Progenitor cell of endocrine pancreas (in vitro differentiated cells): ENCODE results near the gene SMARCA2. TPM values are rescaled to one million over a fixed set of nuclear protein-coding genes. Genes with fewer than 3 reads are reported as not detected.
A peak's percentile ranks its signal among the peaks of the same experiment; 100 is the strongest.

Experiments used
- DNase-seq: peaks from one replicate; pipeline ENCODE4 v3.0.0; 2021; ENCODE audit warnings: low spot score; ENCODE audit not compliant: unreplicated experiment
- H3K27ac Mint-ChIP-seq: 2 replicates; pipeline ENCODE4 v1.8.0; 2021; ENCODE audit warnings: mild to moderate bottlenecking, moderate library complexity, mixed read lengths
- H3K27me3 Mint-ChIP-seq: 2 replicates; pipeline ENCODE4 v1.8.0; 2021; ENCODE audit warnings: mixed read lengths
- H3K36me3 Mint-ChIP-seq: 2 replicates; pipeline ENCODE4 v1.8.0; 2022; ENCODE audit warnings: mixed read lengths; ENCODE audit not compliant: insufficient read depth
- H3K4me1 Mint-ChIP-seq: 2 replicates; pipeline ENCODE4 v1.8.0; 2021; ENCODE audit warnings: low read depth, mixed read lengths
- H3K4me3 Mint-ChIP-seq: 2 replicates; pipeline ENCODE4 v1.8.0; 2021; ENCODE audit warnings: low read depth, mild to moderate bottlenecking, moderate library complexity, mixed read lengths
- H3K9me3 Mint-ChIP-seq: 2 replicates; pipeline ENCODE4 v1.8.0; 2021; ENCODE audit warnings: low read depth, mixed read lengths
- CTCF ChIP-seq: fragments of 200-600 bp; sonication (generic); IDR thresholded peaks from one replicate; pipeline ENCODE4 v1.5.0; 2021; ENCODE audit warnings: antibody characterized with exemption, mild to moderate bottlenecking; ENCODE audit not compliant: unreplicated experiment
- total RNA-seq: library from RNA; stranded (reverse); gene quantifications from 2 replicates; pipeline ENCODE4 v1.2.1, GENCODE V29; 2021

The SMARCA2 gene
- total RNA-seq, 1 donor from 2014 or later: 55.8 TPM

GRCh38 chr9:2227144-2227867, 212.2 kb downstream of the SMARCA2 start:
- peaks cover 2% of the 10 kb centered on the region for H3K36me3 Mint-ChIP-seq
- no peaks in the 10 kb centered on the region for H3K27me3 Mint-ChIP-seq
- no peak overlapping the region for H3K4me3 Mint-ChIP-seq
- TF ChIP-seq CTCF: no peak
- H3K4me1 Mint-ChIP-seq: peaks cover 24% of the 10 kb centered on the region
- H3K27ac Mint-ChIP-seq: peak overlapping the region; percentile 73
- H3K9me3 Mint-ChIP-seq: peaks cover 8% of the 10 kb centered on the region
- no peak for DNase-seq

GRCh38 chr9:2228132-2228531, 213.0 kb downstream of the SMARCA2 start:
- H3K36me3 Mint-ChIP-seq: peaks cover 2% of the 10 kb centered on the region
- H3K4me3 Mint-ChIP-seq: no peak overlapping the region
- H3K27me3 Mint-ChIP-seq: no peaks in the 10 kb centered on the region
- H3K4me1 Mint-ChIP-seq: peaks cover 24% of the 10 kb centered on the region
- TF ChIP-seq CTCF: no peak
- H3K27ac Mint-ChIP-seq: peak overlapping the region; percentile 78
- H3K9me3 Mint-ChIP-seq: peaks cover 8% of the 10 kb centered on the region
- no peak for DNase-seq

GRCh38 chr9:2228641-2229040, 213.5 kb downstream of the SMARCA2 start:
- no peak for DNase-seq
- no peak overlapping the region for H3K4me3 Mint-ChIP-seq

GRCh38 chr9:2229109-2229721, 214.1 kb downstream of the SMARCA2 start:
- H3K27me3 Mint-ChIP-seq: peaks cover 4% of the 10 kb centered on the region
- no peak for TF ChIP-seq CTCF
- no peak overlapping the region for H3K4me3 Mint-ChIP-seq
- no peak for DNase-seq
- H3K27ac Mint-ChIP-seq: peak overlapping the region; percentile 75
- H3K4me1 Mint-ChIP-seq: peaks cover 24% of the 10 kb centered on the region
- peaks cover 8% of the 10 kb centered on the region for H3K9me3 Mint-ChIP-seq
- H3K36me3 Mint-ChIP-seq: peaks cover 2% of the 10 kb centered on the region

More at GRCh38 chr9:2228641-2229040, 213.5 kb downstream of the SMARCA2 start:
- TF ChIP-seq CTCF: no peak
- Mint-ChIP-seq H3K27ac (peak overlapping the region; percentile 78), H3K36me3 (peaks cover 2% of the 10 kb centered on the region), H3K9me3 (peaks cover 8% of the 10 kb centered on the region), H3K4me1 (peaks cover 24% of the 10 kb centered on the region), H3K27me3 (peaks cover 4% of the 10 kb centered on the region)

GRCh38 chr9:2230362-2230761, 215.2 kb downstream of the SMARCA2 start:
- Mint-ChIP-seq H3K9me3 (peaks cover 8% of the 10 kb centered on the region), H3K4me1 (peaks cover 21% of the 10 kb centered on the region), H3K27me3 (peaks cover 9% of the 10 kb centered on the region), H3K27ac (no peak overlapping the region), H3K36me3 (no peaks in the 10 kb centered on the region), H3K4me3 (no peak overlapping the region)
- no peak for TF ChIP-seq CTCF
- no peak for DNase-seq
